ENCODE measurements around the gene ARFGAP2.

- no peak for TF ChIP-seq CTCF (IDR thresholded peaks at IDR 0.05)
- no peak for TF ChIP-seq POLR2A (IDR thresholded peaks at IDR 0.05)
Measured at GRCh38 chr11:47132981-47133380, 43.7 kb downstream of the ARFGAP2 start.

Measured in testis (tissue), 2 donors.